H1 (cell line): ENCODE measurements around the gene PIK3R6. TPM values are rescaled to one million over a fixed set of nuclear protein-coding genes. Genes with fewer than 3 reads are reported as not detected.

ENCODE experiments used
- ATF2 ChIP-seq: IDR thresholded peaks from 2 replicates; pipeline ENCODE4 v1.6.1; 2012; ENCODE audit warnings: low read length, inconsistent platforms
- BCL11A ChIP-seq, 2 experiments: IDR thresholded peaks; one replicate each; pipeline ENCODE4 v1.6.1; 2011; ENCODE audit warnings: low read depth in 2 of 2, low read length in 2 of 2, mild to moderate bottlenecking in 2 of 2
- CBX5 ChIP-seq: fragments of 300-800, 300-1000 bp; sonication (generic); IDR thresholded peaks from 2 replicates; pipeline ENCODE4 v1.7.1; 2016; ENCODE audit warnings: antibody characterized with exemption, low read length, low read depth
- CTBP2 ChIP-seq: IDR thresholded peaks from 2 replicates; pipeline ENCODE4 v1.7.0; 2011; ENCODE audit warnings: borderline replicate concordance, mild to moderate bottlenecking, moderate library complexity, mixed read lengths, low read length; ENCODE audit not compliant: insufficient read depth, insufficient read length
- KDM5A ChIP-seq: fragments of 200-600 bp; IDR thresholded peaks from 2 replicates; pipeline ENCODE4 v1.7.1; 2012; ENCODE audit warnings: mild to moderate bottlenecking, low read length, inconsistent platforms, mixed read lengths
- SP2 ChIP-seq: IDR thresholded peaks from 2 replicates; pipeline ENCODE4 v1.6.1; 2012; ENCODE audit warnings: mild to moderate bottlenecking, low read length, inconsistent platforms
- YY1 ChIP-seq: IDR thresholded peaks from 2 replicates; pipeline ENCODE4 v1.6.1; 2011; ENCODE audit warnings: low read depth, mild to moderate bottlenecking, low read length
- polyA plus RNA-seq, 7 experiments: library from polyadenylated mRNA; depleted of rRNA in 3 of 7; stranded (reverse) in 5 of 7; unstranded in 2 of 7; fragments of >200 nt in 5 of 7; fragments of 200-250 nt in 2 of 7; gene quantifications; 1 replicate in 5 of 7; 2 replicates in 1 of 7; 4 replicates in 1 of 7; pipeline versions ENCODE4 v1.2.1 to v1.2.3, GENCODE V29; 2011 to 2013; ENCODE audit warnings: missing spikeins in 2 of 7, mixed read lengths in 2 of 7
- total RNA-seq: library from RNA; stranded (reverse); fragmentation: NEBNext Ultra II Directional; extraction: Animal tissue kit (Norgen Biotek cat#: 25700); gene quantifications from 2 replicates; pipeline ENCODE4 v1.2.1, GENCODE V29; 2021

Gene PIK3R6
- total and polyA plus RNA-seq, 2 of the 8 experiments (the other 6 are each of a cell fraction or from before 2014, with no cell fraction given): 0.24 to 1.2 TPM

- TF ChIP-seq BCL11A (IDR thresholded peaks at IDR 0.05; ENCODE audit: low read depth in 2 of 2, low read length in 2 of 2) (no peak), SP2 (no peak), CBX5 (no peak), YY1 (no peak), KDM5A (no peak), CTBP2 (no peak), ATF2 (no peak)
Observed at GRCh38 chr17:8797621-8798175, 69.8 kb downstream of the PIK3R6 start (continued).
